Mesendoderm (in vitro differentiated cells): ENCODE data around the gene MITF.
A peak's percentile ranks its signal among the peaks of the same experiment; 100 is the strongest.

Source experiments
- DNase-seq: peaks from one replicate; pipeline ENCODE4 v3.0.0; 2013
- H2AK5ac ChIP-seq: 2 replicates; pipeline ENCODE4 v1.6.1; 2013; ENCODE audit warnings: low read length, inconsistent platforms
- H2BK120ac ChIP-seq: 2 replicates; pipeline ENCODE4 v1.6.1; 2013; ENCODE audit warnings: low read depth, mild to moderate bottlenecking, low read length, moderate library complexity, mixed read lengths
- H2BK15ac ChIP-seq: replicated peaks from 2 replicates; pipeline ENCODE4 v1.6.1; 2013; ENCODE audit warnings: low read depth, mild to moderate bottlenecking, moderate library complexity
- H2BK5ac ChIP-seq: 2 replicates; pipeline ENCODE4 v1.6.1; 2013; ENCODE audit warnings: low read length, inconsistent platforms
- H3K18ac ChIP-seq: 2 replicates; pipeline ENCODE4 v1.6.1; 2013; ENCODE audit warnings: mild to moderate bottlenecking, low read length, mixed read lengths
- H3K23ac ChIP-seq: one replicate; pipeline ENCODE4 v1.6.1; 2013; ENCODE audit warnings: low read length
- H3K27ac ChIP-seq: 2 replicates; pipeline ENCODE4 v1.5.1; 2013; ENCODE audit warnings: low read depth, mild to moderate bottlenecking, inconsistent platforms, low read length, moderate library complexity
- H3K27me3 ChIP-seq: 2 replicates; pipeline ENCODE4 v1.6.1; 2013; ENCODE audit warnings: low read length, control low read depth, mild to moderate bottlenecking, inconsistent platforms; ENCODE audit not compliant: insufficient read depth, poor library complexity
- H3K36me3 ChIP-seq: 2 replicates; pipeline ENCODE4 v1.6.1; 2013; ENCODE audit warnings: low read length, inconsistent platforms; ENCODE audit not compliant: control insufficient read depth, insufficient read depth
- H3K4ac ChIP-seq: one replicate; pipeline ENCODE4 v1.6.1; 2013; ENCODE audit warnings: low read depth, mild to moderate bottlenecking, low read length, moderate library complexity
- H3K4me1 ChIP-seq: 2 replicates; pipeline ENCODE4 v1.6.1; 2013; ENCODE audit warnings: low read depth, low read length, inconsistent platforms; ENCODE audit not compliant: control insufficient read depth
- H3K4me2 ChIP-seq: 2 replicates; pipeline ENCODE4 v1.6.1; 2013; ENCODE audit warnings: low read length
- H3K4me3 ChIP-seq: 2 replicates; pipeline ENCODE4 v1.5.1; 2013; ENCODE audit warnings: mild to moderate bottlenecking, low read length
- H3K56ac ChIP-seq: one replicate; pipeline ENCODE4 v1.6.1; 2013; ENCODE audit warnings: low read length
- H3K79me1 ChIP-seq: 2 replicates; pipeline ENCODE4 v1.6.1; 2013; ENCODE audit warnings: low read length, inconsistent platforms
- H3K79me2 ChIP-seq: 2 replicates; pipeline ENCODE4 v1.6.1; 2013; ENCODE audit warnings: mild to moderate bottlenecking, low read length; ENCODE audit not compliant: control insufficient read depth, insufficient read depth
- H3K9ac ChIP-seq: 2 replicates; pipeline ENCODE4 v1.6.1; 2013; ENCODE audit warnings: low read length, inconsistent platforms
- H4K5ac ChIP-seq: one replicate; pipeline ENCODE4 v1.6.1; 2013; ENCODE audit warnings: low read length
- H4K8ac ChIP-seq: one replicate; pipeline ENCODE4 v1.6.1; 2013; ENCODE audit warnings: low read depth, mild to moderate bottlenecking, control low read depth, low read length, moderate library complexity
- WGBS: extraction: QIAGEN DNeasy Blood & Tissue Kit; methylation state at CpG from one replicate; pipeline ENCODE4 v1.1.7; 2013; ENCODE audit warnings: low lambda C conversion rate, missing lambda C conversion rate; ENCODE audit not compliant: insufficient coverage; ENCODE audit errors: extremely low coverage; 5-methylcytosine and 5-hydroxymethylcytosine counted together

Gene MITF

GRCh38 chr3:69896095-69896494 is 156.8 kb downstream of the MITF start:
- Histone ChIP-seq H3K23ac (no peak overlapping the region), H3K79me2 (no peaks in the 10 kb centered on the region), H4K8ac (no peak overlapping the region), H3K4me2 (no peak overlapping the region), H3K79me1 (no peaks in the 10 kb centered on the region), H2BK5ac (no peak overlapping the region), H2BK15ac (no peak overlapping the region), H3K4ac (no peak overlapping the region), H3K9ac (no peak overlapping the region), H3K36me3 (no peaks in the 10 kb centered on the region), H3K27me3 (no peaks in the 10 kb centered on the region), H3K56ac (no peak overlapping the region), H3K4me3 (no peak overlapping the region), H4K5ac (no peak overlapping the region), H3K18ac (no peak overlapping the region), H3K27ac (no peak overlapping the region), H2AK5ac (no peak overlapping the region), H3K4me1 (no peaks in the 10 kb centered on the region), H2BK120ac (no peak overlapping the region)
- no CpG with 5 or more reads among the region's 1 CpG for WGBS
- DNase-seq, result no peak

DNA sequence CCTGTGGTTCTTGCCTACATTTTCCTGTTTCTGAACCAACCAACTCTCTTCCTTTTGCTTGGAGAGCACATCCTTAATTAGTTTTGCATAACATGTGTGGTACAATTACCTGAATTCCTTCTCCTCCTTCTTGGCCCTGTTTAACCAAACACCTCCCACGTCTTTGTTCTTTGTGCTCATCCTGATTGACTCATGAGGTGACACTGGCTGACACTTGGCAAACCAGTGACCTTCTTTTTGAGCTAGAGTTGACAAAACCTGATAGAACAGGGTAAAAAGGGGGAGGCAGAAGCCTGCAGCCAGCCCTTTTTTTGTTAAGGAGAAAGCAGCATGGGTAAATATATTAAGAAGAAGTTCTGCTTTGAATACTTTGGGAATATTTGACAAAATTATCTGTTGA is 161.1 kb downstream of the MITF start:
- WGBS, result no CpG with 5 or more reads among the region's 1 CpG
- Histone ChIP-seq H2BK5ac (no peak overlapping the region), H2BK120ac (no peak overlapping the region)

DNA sequence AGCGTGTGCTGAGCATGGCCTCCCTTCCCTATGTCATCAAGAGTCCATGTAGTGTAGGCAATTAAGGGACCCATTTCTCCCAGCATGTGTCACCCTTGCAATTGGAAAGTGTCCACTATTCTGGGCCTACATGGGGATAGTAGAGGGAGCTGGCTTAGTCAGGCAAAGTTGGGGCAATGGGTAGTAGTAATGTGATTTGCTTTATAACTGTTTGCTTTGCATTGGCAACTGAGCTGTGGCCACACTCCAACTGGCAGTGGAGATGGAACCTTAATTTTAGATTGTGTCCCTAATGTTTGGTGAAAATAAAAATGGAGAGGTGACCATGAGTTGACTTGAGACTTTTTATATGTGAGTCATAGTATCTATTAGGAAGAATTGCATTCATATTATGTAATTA is 162.5 kb downstream of the MITF start:
- H2AK5ac ChIP-seq, result no peak overlapping the region
- H3K27ac ChIP-seq, result no peak overlapping the region
- no peak overlapping the region for H2BK15ac ChIP-seq
- no peak overlapping the region for H3K23ac ChIP-seq
- H3K56ac ChIP-seq, result no peak overlapping the region
- no peak overlapping the region for H2BK120ac ChIP-seq
- no peak overlapping the region for H4K5ac ChIP-seq
- no peaks in the 10 kb centered on the region for H3K79me1 ChIP-seq
- H3K4me1 ChIP-seq, result no peaks in the 10 kb centered on the region
- no peak overlapping the region for H3K4ac ChIP-seq
- no peak for DNase-seq
- no peak overlapping the region for H4K8ac ChIP-seq
- H3K27me3 ChIP-seq, result no peaks in the 10 kb centered on the region
- no peak overlapping the region for H3K18ac ChIP-seq
- H3K36me3 ChIP-seq, result no peaks in the 10 kb centered on the region
- H3K4me2 ChIP-seq, result no peak overlapping the region
- H2BK5ac ChIP-seq, result no peak overlapping the region
- WGBS, result no CpG with 5 or more reads among the region's 1 CpG
- no peak overlapping the region for H3K4me3 ChIP-seq
- H3K9ac ChIP-seq, result no peak overlapping the region
- H3K79me2 ChIP-seq, result no peaks in the 10 kb centered on the region

More for the DNA sequence above, 161.1 kb downstream of the MITF start:
- Histone ChIP-seq H3K9ac (no peak overlapping the region), H3K27ac (no peak overlapping the region), H3K79me2 (no peaks in the 10 kb centered on the region), H3K56ac (no peak overlapping the region), H3K4me3 (no peak overlapping the region), H4K5ac (no peak overlapping the region), H3K4me2 (no peak overlapping the region), H4K8ac (no peak overlapping the region), H2BK15ac (no peak overlapping the region), H3K79me1 (no peaks in the 10 kb centered on the region), H3K4ac (no peak overlapping the region), H3K18ac (no peak overlapping the region), H2AK5ac (no peak overlapping the region), H3K27me3 (no peaks in the 10 kb centered on the region), H3K4me1 (no peaks in the 10 kb centered on the region), H3K36me3 (no peaks in the 10 kb centered on the region), H3K23ac (no peak overlapping the region)
- DNase-seq, result peak; percentile 5

DNA sequence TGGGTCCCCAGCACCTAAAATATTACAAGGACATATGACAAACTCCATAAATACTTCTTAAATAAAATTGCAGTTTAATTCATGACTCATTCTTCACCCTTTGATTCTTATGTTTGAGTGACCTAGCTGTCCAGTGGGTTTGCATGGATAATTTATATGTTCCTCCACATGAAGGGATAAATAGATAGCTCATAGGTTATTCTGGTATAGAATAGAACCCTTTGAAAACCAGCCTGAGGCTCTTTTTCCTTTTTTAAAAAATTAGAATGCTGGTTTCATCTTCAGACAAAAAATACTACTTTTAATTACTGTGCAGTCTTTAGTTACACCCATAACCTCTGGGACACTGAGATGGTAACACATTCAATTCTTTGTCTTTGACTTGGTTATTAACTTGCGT is 163.1 kb downstream of the MITF start:
- Histone ChIP-seq H3K4ac (no peak overlapping the region), H4K8ac (no peak overlapping the region), H2BK15ac (no peak overlapping the region), H2AK5ac (no peak overlapping the region), H3K27me3 (no peaks in the 10 kb centered on the region), H3K79me2 (no peaks in the 10 kb centered on the region), H3K56ac (no peak overlapping the region), H3K4me2 (no peak overlapping the region), H3K27ac (no peak overlapping the region), H3K18ac (no peak overlapping the region), H3K9ac (no peak overlapping the region), H3K4me3 (no peak overlapping the region), H2BK120ac (no peak overlapping the region), H3K4me1 (no peaks in the 10 kb centered on the region), H4K5ac (no peak overlapping the region), H3K36me3 (no peaks in the 10 kb centered on the region), H3K23ac (no peak overlapping the region), H3K79me1 (no peaks in the 10 kb centered on the region), H2BK5ac (no peak overlapping the region)
- no CpG with 5 or more reads among the region's 1 CpG for WGBS
- DNase-seq, result no peak

GRCh38 chr3:69906351-69906966 is 167.2 kb downstream of the MITF start:
- no peak overlapping the region for H2BK120ac ChIP-seq
- no peak overlapping the region for H3K23ac ChIP-seq
- H3K4me2 ChIP-seq, result no peak overlapping the region
- no peak overlapping the region for H3K4me3 ChIP-seq
- no peaks in the 10 kb centered on the region for H3K79me2 ChIP-seq
- H3K4me1 ChIP-seq, result no peaks in the 10 kb centered on the region
- no peaks in the 10 kb centered on the region for H3K27me3 ChIP-seq
- no peaks in the 10 kb centered on the region for H3K79me1 ChIP-seq
- no peak overlapping the region for H2BK15ac ChIP-seq
- no peak overlapping the region for H3K4ac ChIP-seq
- H4K5ac ChIP-seq, result no peak overlapping the region
- no peak overlapping the region for H2AK5ac ChIP-seq
- no peaks in the 10 kb centered on the region for H3K36me3 ChIP-seq
- no peak overlapping the region for H3K56ac ChIP-seq
- no peak overlapping the region for H3K27ac ChIP-seq
- DNase-seq, result no peak
- no peak overlapping the region for H2BK5ac ChIP-seq
- H4K8ac ChIP-seq, result no peak overlapping the region
- no CpG with 5 or more reads among the region's 2 CpGs for WGBS
- H3K18ac ChIP-seq, result no peak overlapping the region
- H3K9ac ChIP-seq, result no peak overlapping the region

DNA sequence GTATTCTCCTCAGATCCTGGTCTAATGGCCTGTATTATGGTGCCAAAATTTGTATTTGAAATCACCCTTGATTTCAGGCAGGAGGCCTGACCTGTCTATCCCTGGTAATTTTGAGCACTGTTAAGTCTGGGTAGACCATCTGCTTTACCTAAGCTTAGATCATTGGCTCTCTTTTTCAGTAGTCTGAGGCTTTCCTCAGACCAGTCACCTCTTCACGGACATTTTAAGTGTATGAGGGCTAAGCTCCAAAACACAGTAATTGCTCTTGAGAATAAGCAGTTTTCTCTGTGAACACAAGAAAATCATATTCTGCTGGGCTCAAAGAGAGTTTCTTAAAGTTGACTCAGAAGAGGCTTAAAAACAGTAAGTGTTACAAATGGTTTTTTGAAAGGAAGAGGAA is 168.3 kb downstream of the MITF start:
- Histone ChIP-seq H3K27ac (no peak overlapping the region), H3K56ac (no peak overlapping the region), H3K4ac (no peak overlapping the region), H2AK5ac (no peak overlapping the region), H2BK5ac (no peak overlapping the region), H3K4me3 (no peak overlapping the region), H3K27me3 (no peaks in the 10 kb centered on the region), H3K36me3 (no peaks in the 10 kb centered on the region), H3K4me2 (no peak overlapping the region), H3K4me1 (no peaks in the 10 kb centered on the region), H3K79me1 (no peaks in the 10 kb centered on the region), H3K23ac (no peak overlapping the region), H3K79me2 (no peaks in the 10 kb centered on the region), H4K5ac (no peak overlapping the region), H3K18ac (no peak overlapping the region), H2BK120ac (no peak overlapping the region), H2BK15ac (no peak overlapping the region), H4K8ac (no peak overlapping the region), H3K9ac (no peak overlapping the region)
- no CpG with 5 or more reads among the region's 1 CpG for WGBS
- DNase-seq, result no peak
